Panc1 (cell line): Measurements from ENCODE around the gene GNL3L. TPM values are rescaled to one million over a fixed set of nuclear protein-coding genes. Genes with fewer than 3 reads are reported as not detected.
A peak's percentile ranks its signal among the peaks of the same experiment; 100 is the strongest.

Source experiments
- ATAC-seq: fragments of 200-7000 bp; cut with Tn5 transposase; 2 replicates; pipeline ENCODE4 v1.9.1; 2020; ENCODE audit warnings: mild to moderate bottlenecking, moderate library complexity
- BruUV-seq: library from RNA; stranded (reverse); fragments of 400-500 nt; replicated peaks from 2 replicates; lab custom pipeline; 2021; lab: Mats Ljungman, UMichigan
- CTCF ChIA-PET: fragments of 300-600 bp; sonication (Branson Sonifier 250); formaldehyde crosslinking; loops from one replicate; lab custom pipeline; 2022; ENCODE audit warnings: antibody characterized with exemption; lab: Charles Lee
- POLR2A ChIA-PET: fragments of 300-600 bp; sonication (Branson Sonifier 250); formaldehyde crosslinking; loops from one replicate; lab custom pipeline; 2022; ENCODE audit warnings: antibody characterized with exemption; lab: Charles Lee
- DNase-seq: peaks from one replicate; pipeline ENCODE4 v3.0.0-alpha.2; 2010; ENCODE audit warnings: low read depth, low spot score
- H3K27ac ChIP-seq: 2 replicates; pipeline ENCODE4 v1.5.1; 2011; ENCODE audit warnings: mild to moderate bottlenecking, low read length, inconsistent platforms
- H3K27me3 ChIP-seq: fragments of 200-500 bp; sonication (Bioruptor generic); 2 replicates; pipeline ENCODE4 v1.6.0; 2014; ENCODE audit warnings: low read length, inconsistent platforms; ENCODE audit not compliant: control insufficient read depth, insufficient read depth
- H3K36me3 ChIP-seq: fragments of 200-500 bp; sonication (Bioruptor generic); 2 replicates; pipeline ENCODE4 v1.5.1; 2014; ENCODE audit warnings: inconsistent platforms, mild to moderate bottlenecking, low read length, moderate library complexity; ENCODE audit not compliant: control insufficient read depth, insufficient read depth
- H3K4me1 ChIP-seq: 2 replicates; pipeline ENCODE4 v1.5.1; 2011; ENCODE audit warnings: inconsistent platforms, mild to moderate bottlenecking, low read length, moderate library complexity; ENCODE audit not compliant: control insufficient read depth, insufficient read depth
- H3K4me3 ChIP-seq, 2 experiments: 2 replicates each; pipeline ENCODE4 v1.5.1; 2011 to 2012; ENCODE audit warnings: low read depth in 2 of 2, low read length in 2 of 2, mild to moderate bottlenecking in 2 of 2, inconsistent platforms in 1 of 2, moderate library complexity in 1 of 2
- H3K9me3 ChIP-seq: fragments of 200-500 bp; sonication (Bioruptor generic); 2 replicates; pipeline ENCODE4 v1.5.1; 2014; ENCODE audit warnings: low read depth, mild to moderate bottlenecking, inconsistent platforms, low read length, moderate library complexity; ENCODE audit not compliant: control insufficient read depth, insufficient read depth
- CTCF ChIP-seq: fragments of 450-650 bp; IDR thresholded peaks from 2 replicates; pipeline ENCODE4 v1.5.1; 2017; ENCODE audit warnings: mild to moderate bottlenecking
- POLR2AphosphoS5 ChIP-seq: IDR thresholded peaks from 2 replicates; pipeline ENCODE4 v1.6.1; 2012; ENCODE audit warnings: mild to moderate bottlenecking, low read depth, low read length, moderate library complexity
- REST ChIP-seq, 2 experiments: IDR thresholded peaks; 2 replicates each; pipeline ENCODE4 v1.6.1; 2011 to 2012; ENCODE audit warnings: low read depth in 2 of 2, control low read depth in 1 of 2, low read length in 1 of 2, mild to moderate bottlenecking in 1 of 2, moderate library complexity in 1 of 2; ENCODE audit not compliant: insufficient read depth in 1 of 2
- SIN3A ChIP-seq: IDR thresholded peaks from 2 replicates; pipeline ENCODE4 v1.6.1; 2012; ENCODE audit warnings: low read depth, mild to moderate bottlenecking, low read length, moderate library complexity, borderline replicate concordance; ENCODE audit not compliant: insufficient read depth
- TCF7L2 ChIP-seq: IDR thresholded peaks from 2 replicates; pipeline ENCODE4 v1.6.1; 2011; ENCODE audit warnings: mild to moderate bottlenecking, low read depth, low read length, inconsistent platforms
- in situ Hi-C: cut with HindIII; loops from 2 replicates; pipeline ENCODE4 v1.10.0; 2016; ENCODE audit warnings: low sequenced_read_pairs, low pct_unique_long_range_greater_than_20kb
- intact Hi-C: fragments of 100-400 bp; cut with micrococcal nuclease; formaldehyde crosslinking; loops from one replicate; pipeline ENCODE4 v1.10.0; 2022; ENCODE audit not compliant: unreplicated experiment
- total RNA-seq: library from RNA; stranded (reverse); gene quantifications from one replicate; pipeline ENCODE4 v1.2.1, GENCODE V29; 2021; ENCODE audit not compliant: unreplicated experiment

The GNL3L gene
- total RNA-seq, 1 experiment from 2014 or later = 62.5 TPM

- Histone ChIP-seq H3K4me3 (peak within 1 kb of the TSS; percentile 54 to 63), H3K9me3 (no peaks in the 10 kb centered on the region), H3K27ac (peak within 1 kb of the TSS; percentile 77), H3K4me1 (peaks cover 11% of the 10 kb centered on the region), H3K36me3 (no peaks in the 10 kb centered on the region), H3K27me3 (no peaks in the 10 kb centered on the region)
- ChIA-PET POLR2A (no interaction called here), CTCF (no interaction called here)
- intact Hi-C loops = no loop called here
- TF ChIP-seq SIN3A = no peak
- no peak for TF ChIP-seq REST (IDR thresholded peaks at IDR 0.05; ENCODE audit: insufficient read depth in 1 of 2, low read depth in 2 of 2, low read length in 1 of 2)
- TF ChIP-seq TCF7L2 = no peak
- TF ChIP-seq CTCF = no peak
- no peak for TF ChIP-seq POLR2AphosphoS5
- BruUV-seq = no TSS peak
- peak; percentile 87 for ATAC-seq
- DNase-seq = no peak
- in situ Hi-C loops = no loop called here
Observed at GRCh38 chrX:54495814-54496516, 34.1 kb upstream of the GNL3L start, which contains the start of gene FGD1. Gene FGD1 (minus strand): TSS chrX:54496234. CDS start chrX:54495432, 802 bp downstream.

DNA sequence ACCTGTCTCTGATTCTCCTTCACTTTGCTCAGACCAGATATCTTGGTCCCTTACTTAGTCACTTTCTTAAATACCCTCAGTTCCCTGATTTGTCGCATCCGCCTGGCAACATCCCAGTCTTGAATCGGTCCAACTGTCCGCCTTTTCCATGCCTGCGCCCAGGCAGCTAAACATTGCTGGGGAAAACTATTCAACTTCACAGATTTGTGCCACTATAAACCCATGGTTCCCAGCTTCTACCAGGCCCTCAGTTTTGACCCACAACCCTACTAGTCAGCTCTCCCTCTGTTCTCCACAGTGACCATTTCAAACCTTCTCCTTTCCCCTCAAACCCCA lies 33.5 kb upstream of the GNL3L start:
- peaks cover 11% of the 10 kb centered on the region for H3K4me1 ChIP-seq
- H3K36me3 ChIP-seq = no peaks in the 10 kb centered on the region
- no peak for ATAC-seq
- H3K27ac ChIP-seq = peak overlapping the region; percentile 77
- CTCF ChIA-PET = no interaction called here
- peak overlapping the region; percentile 54 to 63 for H3K4me3 ChIP-seq
- intact Hi-C loops (no loop called here), in situ Hi-C loops (no loop called here)
- BruUV-seq = no TSS peak
- no peaks in the 10 kb centered on the region for H3K9me3 ChIP-seq
- no peak for DNase-seq
- TF ChIP-seq CTCF (no peak), TCF7L2 (no peak), SIN3A (no peak), REST (IDR thresholded peaks at IDR 0.05; ENCODE audit: insufficient read depth in 1 of 2, low read depth in 2 of 2, low read length in 1 of 2) (no peak), POLR2AphosphoS5 (no peak)
- no peaks in the 10 kb centered on the region for H3K27me3 ChIP-seq
- POLR2A ChIA-PET = no interaction called here
